Erythroblast (primary cell): ENCODE measurements around the gene PBOV1.

Experiments
- DNase-seq, 2 experiments: peaks; one replicate each; lab custom pipeline; 2025; lab: John Stamatoyannopoulos, UW
- GATA1 ChIP-seq: IDR thresholded peaks from 2 replicates; pipeline ENCODE4 v1.6.1; 2011; ENCODE audit warnings: low read depth, mild to moderate bottlenecking, control low read depth, low read length, moderate library complexity
- POLR2A ChIP-seq: IDR thresholded peaks from 2 replicates; pipeline ENCODE4 v1.6.1; 2011; ENCODE audit warnings: mild to moderate bottlenecking, low read length

The PBOV1 gene

GRCh38 chr6:138218449-138218848 lies at the start of gene PBOV1:
TSS of gene PBOV1 (minus strand) at chr6:138218491. CDS start at chr6:138218395, 96 bp downstream.
- DNase-seq: no peak
- TF ChIP-seq POLR2A (no peak), GATA1 (no peak)

- no peak for DNase-seq
- TF ChIP-seq GATA1 (no peak), POLR2A (no peak)
Measured at GRCh38 chr6:138266095-138266494, 47.8 kb upstream of the PBOV1 start.

DNA sequence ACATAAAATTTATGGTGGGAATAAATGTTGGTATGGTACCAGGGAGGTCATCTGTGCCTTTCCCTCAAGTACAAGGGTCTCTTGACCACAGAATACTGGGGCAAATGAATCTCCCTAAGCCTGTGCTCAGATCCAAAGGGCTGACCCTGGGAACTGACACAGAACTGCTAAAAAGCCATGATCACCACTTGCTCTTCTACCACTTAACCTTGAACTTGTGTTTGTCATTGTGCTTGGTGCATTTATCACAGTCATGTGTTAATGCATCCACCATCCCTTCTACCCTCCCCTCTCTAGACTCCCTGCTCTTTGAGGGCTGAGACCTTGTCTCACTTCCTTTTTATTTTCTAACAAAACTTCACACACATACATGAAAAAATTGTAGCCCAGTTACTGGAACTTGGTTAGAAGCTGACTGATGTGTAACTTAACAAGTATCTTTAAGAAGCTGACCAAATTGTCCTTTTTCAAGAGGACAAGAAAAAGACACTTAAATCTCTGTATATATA lies 46.1 kb upstream of the PBOV1 start:
- TF ChIP-seq POLR2A: no peak
- no peak for TF ChIP-seq GATA1
- DNase-seq: no peak

DNA sequence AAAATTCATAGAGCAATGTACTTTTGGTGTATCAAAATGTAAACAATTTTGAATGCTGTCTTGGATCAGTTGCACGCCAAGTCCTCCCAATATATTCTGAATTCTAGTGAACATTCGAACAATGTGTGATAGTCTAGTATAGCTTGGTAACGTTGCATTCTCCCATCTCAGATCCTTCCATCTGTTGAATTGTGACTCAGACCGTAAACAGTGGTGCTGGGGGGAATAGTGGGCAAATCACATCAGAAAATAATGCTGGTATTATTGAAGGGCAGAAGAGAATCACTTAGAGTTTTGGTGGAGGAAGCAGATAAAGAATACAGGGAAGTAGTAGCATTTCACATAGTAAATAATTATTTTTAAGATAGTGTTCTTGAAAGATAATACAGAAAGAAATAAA lies 45.7 kb upstream of the PBOV1 start:
- TF ChIP-seq POLR2A (no peak), GATA1 (no peak)

DNA sequence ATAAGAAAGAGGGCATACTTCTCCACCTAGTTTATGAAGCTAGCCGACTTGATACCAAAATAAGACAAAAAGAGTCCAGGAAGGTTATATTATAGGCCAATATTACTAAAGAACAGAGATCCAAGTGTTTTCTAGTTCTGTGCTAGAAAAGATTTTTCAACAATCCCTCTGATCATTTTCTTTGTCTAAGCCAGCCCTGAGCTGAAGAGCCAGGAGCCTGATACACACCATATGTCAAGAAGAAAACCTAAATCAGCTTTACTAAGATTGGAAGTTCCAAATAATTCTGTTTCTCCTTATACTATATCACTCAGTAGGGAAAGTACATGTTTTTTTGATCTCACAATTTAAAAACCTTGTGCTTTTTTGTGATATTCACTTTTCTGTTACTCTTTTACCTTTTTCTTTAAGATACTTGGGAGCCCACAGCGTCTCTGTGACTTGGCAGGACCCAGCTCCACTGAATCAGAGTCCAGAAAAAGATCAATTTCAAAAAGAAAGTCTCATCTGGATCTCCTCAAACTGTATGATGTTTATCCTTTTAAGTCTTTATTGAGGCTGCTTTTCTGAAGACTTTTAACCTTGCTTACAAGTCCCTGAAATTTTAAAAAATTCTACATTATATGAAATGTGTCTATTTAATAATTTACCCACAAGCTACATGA lies 43.0 kb upstream of the PBOV1 start:
- TF ChIP-seq POLR2A (no peak), GATA1 (no peak)
- no peak for DNase-seq

More for the DNA sequence above, 45.7 kb upstream of the PBOV1 start:
- DNase-seq: no peak

DNA sequence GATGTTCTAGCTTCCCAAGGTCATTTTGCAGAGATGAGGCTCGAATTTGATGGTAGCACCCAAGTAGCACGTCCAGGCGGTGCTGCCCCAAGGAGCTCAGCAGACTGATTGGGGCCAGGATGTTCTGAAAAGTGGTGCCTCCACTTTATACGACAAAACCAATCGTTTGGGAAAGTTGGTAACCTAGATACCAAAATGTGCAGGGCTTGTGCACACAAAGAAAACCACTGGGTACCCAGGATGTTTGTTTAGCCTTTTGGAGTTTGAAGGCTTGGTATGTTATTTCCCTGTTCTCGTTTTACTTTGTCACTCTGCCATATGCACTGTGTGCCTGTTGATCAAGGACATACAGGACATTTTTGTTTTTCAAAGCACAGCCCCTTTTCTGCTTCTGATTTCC lies 40.7 kb upstream of the PBOV1 start:
- no peak for DNase-seq
- no peak for TF ChIP-seq POLR2A

DNA sequence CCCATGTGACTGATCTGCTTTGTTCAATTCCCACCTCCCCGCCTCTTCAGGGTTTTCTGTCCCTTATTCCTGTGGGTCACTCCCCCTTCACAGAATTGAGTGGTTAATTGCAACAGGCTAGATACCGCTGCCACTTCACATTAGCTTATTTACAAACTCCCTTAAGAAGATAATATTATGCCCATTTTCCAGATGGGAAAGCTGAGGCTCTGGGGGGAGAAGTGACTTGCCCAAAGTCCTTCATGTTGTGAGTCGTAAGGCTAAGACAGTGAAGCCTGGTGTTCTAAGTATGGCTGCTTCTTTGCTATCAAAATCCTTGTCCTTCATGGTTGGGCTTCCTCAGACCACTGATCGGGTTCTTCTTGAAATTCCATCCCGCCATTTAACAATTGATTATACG lies 39.9 kb upstream of the PBOV1 start:
- TF ChIP-seq POLR2A (no peak), GATA1 (no peak)
- no peak for DNase-seq

- TF ChIP-seq POLR2A (no peak), GATA1 (no peak)
- no peak for DNase-seq
Measured at GRCh38 chr6:138257638-138258040, 39.3 kb upstream of the PBOV1 start.

DNA sequence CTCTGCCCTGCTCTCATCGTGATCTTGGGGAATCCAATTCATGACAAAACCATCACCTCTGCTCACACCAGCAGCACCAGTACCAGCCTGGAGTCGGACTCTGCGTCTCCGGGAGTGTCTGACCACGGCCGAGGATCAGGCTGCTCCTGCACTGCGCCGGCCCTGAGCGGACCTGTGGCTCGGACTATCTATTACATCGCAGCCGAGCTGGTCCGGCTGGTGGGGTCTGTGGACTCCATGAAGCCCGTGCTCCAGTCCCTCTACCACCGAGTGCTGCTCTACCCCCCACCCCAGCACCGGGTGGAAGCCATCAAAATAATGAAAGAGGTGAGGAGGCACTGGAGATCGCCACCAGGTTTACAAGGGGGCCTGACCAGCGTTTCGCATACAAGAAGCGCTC lies 37.2 kb upstream of the PBOV1 start:
- DNase-seq: no peak
- TF ChIP-seq GATA1: no peak
- TF ChIP-seq POLR2A: no peak

GRCh38 chr6:138253731-138254130 lies 35.4 kb upstream of the PBOV1 start:
- TF ChIP-seq GATA1: no peak
- no peak for TF ChIP-seq POLR2A

DNA sequence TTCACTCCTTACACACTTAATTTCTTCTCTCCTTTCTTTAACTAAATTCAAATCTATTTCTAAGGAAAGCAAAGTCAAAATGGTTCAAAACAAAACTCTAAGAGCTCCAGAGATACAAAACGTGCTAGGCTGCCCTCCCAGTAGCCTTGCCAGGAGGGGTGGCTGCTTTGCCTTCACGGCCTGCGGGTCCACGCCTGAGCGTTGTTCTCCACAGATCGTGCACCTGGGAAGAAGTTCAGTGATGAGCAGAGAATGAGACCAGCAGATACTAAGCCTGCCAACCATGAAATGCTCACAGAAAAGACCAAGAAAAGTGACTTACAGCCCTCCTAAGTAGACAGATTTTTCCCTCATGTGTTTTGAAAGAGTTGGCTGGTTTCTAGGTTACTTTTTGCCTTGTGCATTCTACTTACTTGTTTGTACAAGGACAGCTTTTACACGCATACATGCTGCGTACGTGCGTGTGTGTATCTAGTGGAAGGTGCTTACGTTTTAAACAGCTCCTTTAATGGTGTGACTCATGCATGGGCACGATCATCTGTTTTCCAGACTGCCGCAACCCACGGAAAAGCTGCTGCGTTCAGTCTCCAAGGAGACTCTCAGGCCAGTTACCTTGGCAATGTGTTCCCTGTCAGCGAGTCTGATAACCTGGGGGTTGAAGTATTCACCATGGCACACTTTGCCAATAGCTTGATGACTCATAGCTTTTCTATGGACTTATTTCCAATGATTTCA lies 32.4 kb upstream of the PBOV1 start:
- no peak for DNase-seq
- TF ChIP-seq GATA1 (no peak), POLR2A (no peak)

More at GRCh38 chr6:138253731-138254130, 35.4 kb upstream of the PBOV1 start:
- no peak for DNase-seq

GRCh38 chr6:138250053-138250452 lies 31.8 kb upstream of the PBOV1 start:
- TF ChIP-seq POLR2A (no peak), GATA1 (no peak)
- no peak for DNase-seq

DNA sequence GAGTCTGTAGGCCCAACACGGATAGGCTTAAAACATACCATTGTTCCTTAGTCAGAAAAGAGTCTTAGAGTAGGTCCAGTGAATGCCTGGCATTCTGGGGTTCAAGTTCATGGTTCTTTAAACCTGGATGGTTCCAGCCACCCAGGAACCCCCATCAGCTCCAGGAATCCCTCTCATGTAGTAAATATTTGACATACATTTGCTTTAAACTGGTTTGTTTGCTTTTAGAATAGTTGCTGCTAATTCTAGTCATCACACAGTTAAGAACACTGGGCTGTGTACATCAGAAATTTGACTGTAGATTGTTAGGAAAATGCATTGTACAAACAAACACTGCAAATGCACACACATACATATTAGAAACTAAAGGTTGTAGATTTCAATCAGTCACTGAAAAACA lies 30.6 kb upstream of the PBOV1 start:
- no peak for DNase-seq
- TF ChIP-seq POLR2A: no peak
- no peak for TF ChIP-seq GATA1

GRCh38 chr6:138248011-138248410 lies 29.7 kb upstream of the PBOV1 start:
- DNase-seq: no peak
- TF ChIP-seq POLR2A (no peak), GATA1 (no peak)
